ENCODE results near the gene RIPK1. TPM values are rescaled to one million over a fixed set of nuclear protein-coding genes. Genes with fewer than 3 reads are reported as not detected.

Gene RIPK1
- total and polyA plus RNA-seq, 2 donors (not counting 3 experiments of a cell fraction or from before 2014, with no cell fraction given), result 11.2 to 20.6 TPM

- no peak for TF ChIP-seq GATA2 (IDR thresholded peaks at IDR 0.05; ENCODE audit: insufficient read depth, insufficient read length, low read depth, low read length)
- Histone ChIP-seq H3K9ac (replicated peaks; ENCODE audit: extremely low read depth, insufficient read depth, low read length) (no peak overlapping the region), H3K27me3 (ENCODE audit: control insufficient read depth in 2 of 2, insufficient read depth in 2 of 2, low read length in 2 of 2) (peaks cover 3 to 15% of the 10 kb centered on the region in 2 experiments), H3K9me1 (replicated peaks; ENCODE audit: control insufficient read depth, extremely low read depth, insufficient read depth, low read length) (no peaks in the 10 kb centered on the region), H3K27ac (ENCODE audit: insufficient read depth, low read depth, low read length) (no peak overlapping the region), H3K4me2 (ENCODE audit: insufficient read depth, low read length) (no peak overlapping the region), H4K20me1 (replicated peaks; ENCODE audit: control insufficient read depth, extremely low read depth, insufficient read depth, low read length) (no peaks in the 10 kb centered on the region), H3K9me3 (replicated peaks; ENCODE audit: control insufficient read depth, insufficient read depth, low read length) (no peaks in the 10 kb centered on the region), H3K4me3 (replicated peaks in 1 of 3; ENCODE audit: insufficient read depth in 1 of 3, low read depth in 1 of 3, low read length in 3 of 3) (no peak overlapping the region), H2AFZ (ENCODE audit: low read depth, low read length) (no peak overlapping the region), H3K4me1 (ENCODE audit: control insufficient read depth, extremely low read depth, insufficient read depth, low read length) (no peaks in the 10 kb centered on the region), H3K79me2 (ENCODE audit: control insufficient read depth, insufficient read depth, low read length) (no peaks in the 10 kb centered on the region), H3K36me3 (ENCODE audit: control insufficient read depth in 2 of 2, extremely low read depth in 1 of 2, insufficient read depth in 2 of 2, low read length in 2 of 2) (no peaks in the 10 kb centered on the region)
- intact Hi-C loops (cut with micrococcal nuclease) (no loop called here), dilution Hi-C loops (cut with MboI; ENCODE audit: extremely low pct_ligation_motif_present, low sequenced_read_pairs) (no loop called here)
- no peak for FAIRE-seq
- CTCF ChIA-PET, result interaction anchor here (1.3 to 2.3 kb wide), 3 partner anchors 8 to 44 kb away, joined by 3 to 13 read pairs (median 4); no protein-coding TSS in a partner anchor
- POLR2A ChIA-PET, result no interaction called here
- no TSS peak for BruUV-seq (replicated peaks)
- DNase-seq (ENCODE audit: low read depth, low spot score), result no peak
Measured at GRCh38 chr6:3045369-3045768, 22.9 kb upstream of the RIPK1 start.

GRCh38 chr6:3045777-3046176 lies 22.5 kb upstream of the RIPK1 start:
- Histone ChIP-seq H3K27ac (ENCODE audit: insufficient read depth, low read depth, low read length) (no peak overlapping the region), H3K9me3 (replicated peaks; ENCODE audit: control insufficient read depth, insufficient read depth, low read length) (no peaks in the 10 kb centered on the region), H3K9ac (replicated peaks; ENCODE audit: extremely low read depth, insufficient read depth, low read length) (no peak overlapping the region), H2AFZ (ENCODE audit: low read depth, low read length) (no peak overlapping the region), H3K4me1 (ENCODE audit: control insufficient read depth, extremely low read depth, insufficient read depth, low read length) (no peaks in the 10 kb centered on the region), H4K20me1 (replicated peaks; ENCODE audit: control insufficient read depth, extremely low read depth, insufficient read depth, low read length) (no peaks in the 10 kb centered on the region), H3K79me2 (ENCODE audit: control insufficient read depth, insufficient read depth, low read length) (no peaks in the 10 kb centered on the region), H3K4me3 (replicated peaks in 1 of 3; ENCODE audit: insufficient read depth in 1 of 3, low read depth in 1 of 3, low read length in 3 of 3) (no peak overlapping the region), H3K36me3 (ENCODE audit: control insufficient read depth in 2 of 2, extremely low read depth in 1 of 2, insufficient read depth in 2 of 2, low read length in 2 of 2) (no peaks in the 10 kb centered on the region), H3K27me3 (ENCODE audit: control insufficient read depth in 2 of 2, insufficient read depth in 2 of 2, low read length in 2 of 2) (peaks cover 3 to 15% of the 10 kb centered on the region in 2 experiments), H3K9me1 (replicated peaks; ENCODE audit: control insufficient read depth, extremely low read depth, insufficient read depth, low read length) (no peaks in the 10 kb centered on the region), H3K4me2 (ENCODE audit: insufficient read depth, low read length) (no peak overlapping the region)
- CTCF ChIA-PET, result interaction anchor here (1.3 to 2.3 kb wide), 3 partner anchors 8 to 44 kb away, joined by 3 to 13 read pairs (median 4); no protein-coding TSS in a partner anchor
- intact Hi-C loops (cut with micrococcal nuclease), result no loop called here
- dilution Hi-C loops (cut with MboI; ENCODE audit: extremely low pct_ligation_motif_present, low sequenced_read_pairs), result no loop called here
- FAIRE-seq (no peak), DNase-seq (ENCODE audit: low read depth, low spot score) (no peak)
- BruUV-seq (replicated peaks), result no TSS peak
- TF ChIP-seq FOS (IDR thresholded peaks at IDR 0.05; ENCODE audit: borderline replicate concordance, insufficient read depth, low read length), result no peak
- no peak for TF ChIP-seq CTCF (IDR thresholded peaks at IDR 0.05; ENCODE audit: extremely low read depth in 1 of 2, insufficient read depth in 1 of 2, low read depth in 1 of 2, low read length in 2 of 2)
- no peak for TF ChIP-seq JUN (IDR thresholded peaks at IDR 0.05; ENCODE audit: borderline replicate concordance, insufficient read depth, insufficient read length, low read depth)
- no peak for TF ChIP-seq MYC (IDR thresholded peaks at IDR 0.05; ENCODE audit: low read depth, low read length)
- TF ChIP-seq EZH2 (IDR thresholded peaks at IDR 0.05; ENCODE audit: borderline replicate concordance, low read depth, low read length, severe bottlenecking), result no peak
- no peak for TF ChIP-seq POLR2A (IDR thresholded peaks at IDR 0.05; ENCODE audit: low read depth, low read length)
- no peak for TF ChIP-seq MAX (IDR thresholded peaks at IDR 0.05; ENCODE audit: insufficient read depth, insufficient read length)
- TF ChIP-seq POLR2AphosphoS5 (IDR thresholded peaks at IDR 0.05; ENCODE audit: insufficient read depth, low read depth, low read length), result no peak
- POLR2A ChIA-PET, result no interaction called here
